ENCODE data around the gene RAD51B. TPM values are rescaled to one million over a fixed set of nuclear protein-coding genes. Genes with fewer than 3 reads are reported as not detected.

The RAD51B gene
- total RNA-seq, 1 experiment from 2014 or later = 10.8 TPM

- TF ChIP-seq EZH2 (IDR thresholded peaks at IDR 0.05; ENCODE audit: low read length, unreplicated experiment) (no peak), CTCF (conservative IDR thresholded peaks at IDR 0.05; ENCODE audit: low read depth, low read length) (no peak), EZH2phosphoT487 (IDR thresholded peaks at IDR 0.05; ENCODE audit: borderline replicate concordance, low read length) (no peak)
- H3K36me3 ChIP-seq (ENCODE audit: low read depth, low read length) = no peaks in the 10 kb centered on the region
- H4K20me1 ChIP-seq (ENCODE audit: low read length) = no peaks in the 10 kb centered on the region
- no peaks in the 10 kb centered on the region for H3K4me1 ChIP-seq (ENCODE audit: insufficient read depth, low read length)
- no TSS peak for BruUV-seq (replicated peaks)
- H3K9ac ChIP-seq (ENCODE audit: low read length) = no peak overlapping the region
- intact Hi-C loops (cut with micrococcal nuclease) = no loop called here
- no peak for ATAC-seq
- CTCF ChIA-PET = no interaction called here
- no peaks in the 10 kb centered on the region for H3K9me3 ChIP-seq (ENCODE audit: low read length)
- H3K9me2 ChIP-seq (replicated peaks; ENCODE audit: low read length) = no peaks in the 10 kb centered on the region
- no peaks in the 10 kb centered on the region for H3K27me3 ChIP-seq (ENCODE audit: low read length)
- H3K79me2 ChIP-seq (ENCODE audit: low read length) = no peaks in the 10 kb centered on the region
- H3K27ac ChIP-seq (ENCODE audit: low read length) = no peak overlapping the region
- no peak overlapping the region for H3K4me3 ChIP-seq (ENCODE audit: low read length)
- no peak overlapping the region for H2AFZ ChIP-seq (ENCODE audit: low read length)
- no peak for DNase-seq
- POLR2A ChIA-PET (ENCODE audit: unreplicated experiment) = no interaction called here
- no peak overlapping the region for H3K4me2 ChIP-seq (ENCODE audit: low read length)
- no peaks in the 10 kb centered on the region for H3F3A ChIP-seq (ENCODE audit: low read length, unreplicated experiment)
Measured at GRCh38 chr14:67955261-67955660, 135.7 kb downstream of the RAD51B start.

GRCh38 chr14:67957946-67958345 is 138.4 kb downstream of the RAD51B start:
- intact Hi-C loops (cut with micrococcal nuclease) = no loop called here
- H3K79me2 ChIP-seq (ENCODE audit: low read length) = no peaks in the 10 kb centered on the region
- no peak overlapping the region for H3K4me3 ChIP-seq (ENCODE audit: low read length)
- DNase-seq (no peak), ATAC-seq (no peak)
- H3K4me2 ChIP-seq (ENCODE audit: low read length) = no peak overlapping the region
- no peaks in the 10 kb centered on the region for H3K9me3 ChIP-seq (ENCODE audit: low read length)
- no peaks in the 10 kb centered on the region for H3K36me3 ChIP-seq (ENCODE audit: low read depth, low read length)
- H3K4me1 ChIP-seq (ENCODE audit: insufficient read depth, low read length) = no peaks in the 10 kb centered on the region
- H3K9me2 ChIP-seq (replicated peaks; ENCODE audit: low read length) = no peaks in the 10 kb centered on the region
- ChIA-PET CTCF (no interaction called here), POLR2A (ENCODE audit: unreplicated experiment) (no interaction called here)
- H4K20me1 ChIP-seq (ENCODE audit: low read length) = no peaks in the 10 kb centered on the region
- no peaks in the 10 kb centered on the region for H3K27me3 ChIP-seq (ENCODE audit: low read length)
- TF ChIP-seq EZH2 (IDR thresholded peaks at IDR 0.05; ENCODE audit: low read length, unreplicated experiment) (no peak), EZH2phosphoT487 (IDR thresholded peaks at IDR 0.05; ENCODE audit: borderline replicate concordance, low read length) (no peak), CTCF (conservative IDR thresholded peaks at IDR 0.05; ENCODE audit: low read depth, low read length) (no peak)
- H3K9ac ChIP-seq (ENCODE audit: low read length) = no peak overlapping the region
- H2AFZ ChIP-seq (ENCODE audit: low read length) = no peak overlapping the region
- no peaks in the 10 kb centered on the region for H3F3A ChIP-seq (ENCODE audit: low read length, unreplicated experiment)
- H3K27ac ChIP-seq (ENCODE audit: low read length) = no peak overlapping the region
- BruUV-seq (replicated peaks) = no TSS peak

GRCh38 chr14:67961676-67962075 is 142.1 kb downstream of the RAD51B start:
- ATAC-seq = no peak
- ChIA-PET CTCF (no interaction called here), POLR2A (ENCODE audit: unreplicated experiment) (no interaction called here)

More at GRCh38 chr14:67961676-67962075, 142.1 kb downstream of the RAD51B start:
- TF ChIP-seq EZH2phosphoT487 (IDR thresholded peaks at IDR 0.05; ENCODE audit: borderline replicate concordance, low read length) = no peak
- no peak for TF ChIP-seq EZH2 (IDR thresholded peaks at IDR 0.05; ENCODE audit: low read length, unreplicated experiment)
- TF ChIP-seq CTCF (conservative IDR thresholded peaks at IDR 0.05; ENCODE audit: low read depth, low read length) = no peak
- peaks cover 23% of the 10 kb centered on the region for H3K4me1 ChIP-seq (ENCODE audit: insufficient read depth, low read length)
- H4K20me1 ChIP-seq (ENCODE audit: low read length) = no peaks in the 10 kb centered on the region
- H3K27me3 ChIP-seq (ENCODE audit: low read length) = no peaks in the 10 kb centered on the region
- intact Hi-C loops (cut with micrococcal nuclease) = loop anchor here (5.0 kb wide), 1 partner anchor 56 kb away; no protein-coding TSS in a partner anchor
- no peak overlapping the region for H2AFZ ChIP-seq (ENCODE audit: low read length)
- no peak for DNase-seq
- no peaks in the 10 kb centered on the region for H3K36me3 ChIP-seq (ENCODE audit: low read depth, low read length)
- H3K9me3 ChIP-seq (ENCODE audit: low read length) = no peaks in the 10 kb centered on the region
- no peak overlapping the region for H3K27ac ChIP-seq (ENCODE audit: low read length)
- H3K9ac ChIP-seq (ENCODE audit: low read length) = no peak overlapping the region
- H3K79me2 ChIP-seq (ENCODE audit: low read length) = no peaks in the 10 kb centered on the region
- no TSS peak for BruUV-seq (replicated peaks)
- H3K4me3 ChIP-seq (ENCODE audit: low read length) = no peak overlapping the region
- H3F3A ChIP-seq (ENCODE audit: low read length, unreplicated experiment) = no peaks in the 10 kb centered on the region
- no peaks in the 10 kb centered on the region for H3K9me2 ChIP-seq (replicated peaks; ENCODE audit: low read length)
- H3K4me2 ChIP-seq (ENCODE audit: low read length) = no peak overlapping the region

Data from PC-3 (cell line).